ENCODE measurements around the gene SP6.

SP6 gene

DNA sequence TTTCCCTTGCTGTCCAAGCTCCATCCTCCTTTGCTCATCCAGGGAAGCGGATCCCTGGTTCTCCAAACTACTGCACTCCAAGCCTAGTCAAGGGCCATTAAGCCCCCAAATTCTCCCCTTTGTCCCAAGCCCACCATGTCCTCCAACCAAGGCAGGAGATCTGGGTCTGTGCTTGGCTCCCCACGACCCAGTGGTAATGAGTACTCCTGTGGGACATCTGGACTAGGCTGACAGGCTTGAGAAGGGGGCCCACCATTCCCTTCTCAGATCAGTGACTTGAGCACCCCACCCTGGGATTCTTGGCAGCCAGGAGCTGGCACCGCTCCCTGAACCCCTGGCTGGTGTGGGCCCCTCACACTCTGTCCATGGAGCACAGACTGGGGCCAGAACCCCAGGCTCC, 46.5 kb downstream of the SP6 start:
- Histone ChIP-seq H3K9me3 (ENCODE audit: insufficient read depth, low read depth, low read length) (no peaks in the 10 kb centered on the region), H3K4me1 (ENCODE audit: insufficient read depth, low read length) (no peaks in the 10 kb centered on the region), H3K9ac (ENCODE audit: low read depth, low read length) (no peak overlapping the region), H3K36me3 (ENCODE audit: insufficient read depth, low read depth, low read length) (peaks cover 10% of the 10 kb centered on the region; the same call in 1 of the 2 replicates), H3K27me3 (ENCODE audit: insufficient read depth, low read length) (no peaks in the 10 kb centered on the region; the same call in 1 of the 2 replicates), H3K4me3 (ENCODE audit: low read length) (no peak overlapping the region), H3K27ac (ENCODE audit: low read length) (no peak overlapping the region)

DNA sequence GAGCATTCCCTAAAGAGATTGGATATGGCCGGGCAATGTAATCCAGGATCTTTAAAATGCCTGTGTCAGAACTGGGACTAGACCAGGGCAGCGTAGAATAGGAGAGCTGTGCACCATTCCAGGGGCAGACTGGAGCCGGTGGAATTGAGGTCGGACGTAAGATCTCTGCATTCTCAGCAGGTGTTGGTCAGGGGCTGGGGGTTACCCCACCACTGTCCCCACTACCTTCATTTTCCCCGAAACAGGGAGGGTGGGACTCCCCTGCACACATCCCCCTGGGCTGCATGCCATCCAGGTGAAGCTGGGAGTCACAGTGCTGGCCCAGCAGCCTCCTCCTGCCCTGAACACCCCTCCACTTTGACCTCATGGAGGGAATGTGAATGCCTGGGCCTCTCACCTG, 47.2 kb downstream of the SP6 start:
- Histone ChIP-seq H3K9me3 (ENCODE audit: insufficient read depth, low read depth, low read length) (no peaks in the 10 kb centered on the region), H3K27ac (ENCODE audit: low read length) (no peak overlapping the region), H3K36me3 (ENCODE audit: insufficient read depth, low read depth, low read length) (peaks cover 2% of the 10 kb centered on the region; the same call in 1 of the 2 replicates), H3K4me3 (ENCODE audit: low read length) (no peak overlapping the region), H3K9ac (ENCODE audit: low read depth, low read length) (no peak overlapping the region), H3K27me3 (ENCODE audit: insufficient read depth, low read length) (no peaks in the 10 kb centered on the region; the same call in 1 of the 2 replicates), H3K4me1 (ENCODE audit: insufficient read depth, low read length) (no peaks in the 10 kb centered on the region)

GRCh38 chr17:47803201-47803600, 47.8 kb downstream of the SP6 start:
- H3K4me1 ChIP-seq (ENCODE audit: insufficient read depth, low read length): no peaks in the 10 kb centered on the region
- H3K36me3 ChIP-seq (ENCODE audit: insufficient read depth, low read depth, low read length): peaks cover 2% of the 10 kb centered on the region; the same call in 1 of the 2 replicates
- H3K4me3 ChIP-seq (ENCODE audit: low read length): no peak overlapping the region
- no peak overlapping the region for H3K9ac ChIP-seq (ENCODE audit: low read depth, low read length)
- no peaks in the 10 kb centered on the region for H3K9me3 ChIP-seq (ENCODE audit: insufficient read depth, low read depth, low read length)
- H3K27me3 ChIP-seq (ENCODE audit: insufficient read depth, low read length): no peaks in the 10 kb centered on the region; the same call in 1 of the 2 replicates
- no peak overlapping the region for H3K27ac ChIP-seq (ENCODE audit: low read length)

DNA sequence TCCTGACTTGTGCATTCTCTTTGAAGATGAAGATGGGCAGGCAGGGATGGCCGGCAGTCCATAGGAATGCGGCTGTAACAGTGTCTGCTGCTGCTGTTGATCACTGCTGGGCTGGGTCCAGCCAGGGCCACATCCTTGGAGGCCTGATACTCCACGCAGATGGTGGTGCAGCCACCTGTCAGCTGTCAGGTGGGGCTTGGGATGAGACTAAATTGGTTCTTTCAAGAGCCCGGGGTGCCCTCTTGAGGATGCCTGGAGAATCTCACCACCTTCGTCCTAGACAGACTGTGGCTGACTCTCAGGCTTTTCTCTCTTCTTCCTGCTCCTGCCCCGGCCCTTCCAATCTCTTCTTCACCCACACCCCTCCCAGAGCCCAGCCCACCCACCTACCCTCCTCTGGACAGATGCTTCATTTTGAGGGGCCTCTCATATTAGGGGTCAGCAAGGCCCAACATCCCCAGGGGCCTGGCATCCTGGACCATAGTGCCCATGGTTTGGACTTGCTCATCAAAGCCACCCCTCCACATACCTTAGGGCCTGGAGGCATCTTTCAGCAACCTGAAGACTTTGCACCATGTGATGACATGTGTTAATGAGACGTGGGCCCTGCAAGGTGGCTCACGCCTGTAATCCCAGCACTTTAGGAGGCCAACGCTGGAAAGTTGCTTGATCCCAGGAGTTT, 48.5 kb downstream of the SP6 start:
- H3K4me1 ChIP-seq (ENCODE audit: insufficient read depth, low read length): no peaks in the 10 kb centered on the region
- H3K27ac ChIP-seq (ENCODE audit: low read length): no peak overlapping the region
- no peak overlapping the region for H3K9ac ChIP-seq (ENCODE audit: low read depth, low read length)
- no peaks in the 10 kb centered on the region for H3K9me3 ChIP-seq (ENCODE audit: insufficient read depth, low read depth, low read length)
- H3K27me3 ChIP-seq (ENCODE audit: insufficient read depth, low read length): no peaks in the 10 kb centered on the region; the same call in 1 of the 2 replicates
- peaks cover 2% of the 10 kb centered on the region; the same call in 1 of the 2 replicates for H3K36me3 ChIP-seq (ENCODE audit: insufficient read depth, low read depth, low read length)
- no peak overlapping the region for H3K4me3 ChIP-seq (ENCODE audit: low read length)

DNA sequence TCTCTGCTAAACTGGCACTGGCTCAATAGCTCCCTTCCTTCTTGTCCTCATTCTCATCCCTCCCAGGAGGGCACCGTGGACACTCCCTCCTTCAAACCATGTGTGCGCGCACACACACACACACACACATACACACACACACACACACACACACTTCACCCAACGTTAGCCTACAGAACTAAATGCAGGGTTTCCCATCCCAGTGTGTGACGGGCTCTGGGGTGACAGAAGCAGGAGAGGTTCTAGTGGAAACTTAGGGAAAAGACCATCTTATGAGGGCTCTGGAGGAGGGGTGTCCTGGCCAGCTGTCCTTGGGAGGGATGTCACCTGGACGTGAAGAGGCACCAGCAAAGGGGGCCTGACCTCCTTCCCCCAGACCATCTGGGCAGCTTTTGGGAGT, 49.1 kb downstream of the SP6 start:
- Histone ChIP-seq H3K9ac (ENCODE audit: low read depth, low read length) (no peak overlapping the region), H3K27me3 (ENCODE audit: insufficient read depth, low read length) (no peaks in the 10 kb centered on the region; the same call in 1 of the 2 replicates), H3K36me3 (ENCODE audit: insufficient read depth, low read depth, low read length) (no peaks in the 10 kb centered on the region), H3K4me3 (ENCODE audit: low read length) (no peak overlapping the region), H3K4me1 (ENCODE audit: insufficient read depth, low read length) (no peaks in the 10 kb centered on the region), H3K9me3 (ENCODE audit: insufficient read depth, low read depth, low read length) (no peaks in the 10 kb centered on the region), H3K27ac (ENCODE audit: low read length) (no peak overlapping the region)

GRCh38 chr17:47801176-47801765, 49.7 kb downstream of the SP6 start:
- Histone ChIP-seq H3K9ac (ENCODE audit: low read depth, low read length) (no peak overlapping the region), H3K9me3 (ENCODE audit: insufficient read depth, low read depth, low read length) (no peaks in the 10 kb centered on the region), H3K27ac (ENCODE audit: low read length) (no peak overlapping the region), H3K27me3 (ENCODE audit: insufficient read depth, low read length) (no peaks in the 10 kb centered on the region; the same call in 1 of the 2 replicates), H3K4me1 (ENCODE audit: insufficient read depth, low read length) (no peaks in the 10 kb centered on the region), H3K36me3 (ENCODE audit: insufficient read depth, low read depth, low read length) (no peaks in the 10 kb centered on the region), H3K4me3 (ENCODE audit: low read length) (no peak overlapping the region)

DNA sequence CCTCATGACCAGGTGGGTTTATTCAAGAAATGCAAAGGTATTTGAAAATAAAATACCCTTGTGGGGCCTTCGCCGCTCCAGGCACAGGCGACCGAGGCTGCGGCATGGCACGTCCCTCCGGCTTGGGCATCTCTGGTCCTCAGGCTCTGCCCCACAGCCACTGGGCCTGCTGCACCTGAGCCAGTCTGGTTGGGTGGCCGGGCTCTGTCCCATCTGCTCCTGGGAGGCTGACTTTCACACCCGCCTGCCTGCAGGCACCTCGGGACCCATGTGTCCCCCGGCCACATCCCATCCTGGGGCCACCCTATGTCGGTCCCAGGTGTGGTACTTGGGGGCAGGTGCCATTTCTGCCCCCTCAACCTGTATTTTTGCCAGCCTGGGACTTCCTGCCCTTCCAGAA, 50.3 kb downstream of the SP6 start:
- no peaks in the 10 kb centered on the region for H3K9me3 ChIP-seq (ENCODE audit: insufficient read depth, low read depth, low read length)
- H3K4me3 ChIP-seq (ENCODE audit: low read length): no peak overlapping the region
- peaks cover under 1% of the 10 kb centered on the region; the same call in 1 of the 2 replicates for H3K27me3 ChIP-seq (ENCODE audit: insufficient read depth, low read length)

DNA sequence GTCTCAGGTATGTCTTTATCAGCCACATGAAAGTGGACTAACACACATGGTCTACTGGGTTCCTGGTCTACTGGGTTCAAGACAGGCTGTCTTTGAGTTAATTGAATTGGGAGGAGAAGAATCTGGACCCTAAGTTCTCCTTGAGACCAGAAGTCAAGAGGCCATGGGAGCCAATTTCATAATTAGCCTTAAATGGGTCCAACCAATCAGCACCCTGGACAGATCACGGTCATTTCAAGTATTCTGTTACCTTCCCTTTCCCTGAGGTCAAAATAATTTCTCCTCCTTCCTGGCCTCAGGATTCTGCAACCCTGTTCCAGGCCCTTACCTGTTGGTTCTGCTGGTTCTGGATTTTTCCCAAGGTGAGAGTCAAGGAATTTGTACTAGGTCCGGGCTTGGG, 53.2 kb downstream of the SP6 start:
- no peaks in the 10 kb centered on the region for H3K9me3 ChIP-seq (ENCODE audit: insufficient read depth, low read depth, low read length)
- no peaks in the 10 kb centered on the region for H3K36me3 ChIP-seq (ENCODE audit: insufficient read depth, low read depth, low read length)
- H3K9ac ChIP-seq (ENCODE audit: low read depth, low read length): no peak overlapping the region
- H3K27me3 ChIP-seq (ENCODE audit: insufficient read depth, low read length): peaks cover 26% of the 10 kb centered on the region
- no peak overlapping the region for H3K4me3 ChIP-seq (ENCODE audit: low read length)
- H3K27ac ChIP-seq (ENCODE audit: low read length): no peak overlapping the region
- no peaks in the 10 kb centered on the region for H3K4me1 ChIP-seq (ENCODE audit: insufficient read depth, low read length)

More for the DNA sequence above, 50.3 kb downstream of the SP6 start:
- Histone ChIP-seq H3K4me1 (ENCODE audit: insufficient read depth, low read length) (no peaks in the 10 kb centered on the region), H3K9ac (ENCODE audit: low read depth, low read length) (no peak overlapping the region), H3K36me3 (ENCODE audit: insufficient read depth, low read depth, low read length) (no peaks in the 10 kb centered on the region), H3K27ac (ENCODE audit: low read length) (no peak overlapping the region)

All from iPS-20b (cell line).